GM13976 (cell line): ENCODE measurements around the gene PYGO1.

Experiments
- DNase-seq: peaks from one replicate; pipeline ENCODE4 v3.0.0; 2012; ENCODE audit warnings: low spot score
- in situ Hi-C: fragments of 300-500 bp; cut with MboI; formaldehyde crosslinking; loops from one replicate; pipeline ENCODE4 v1.12.0; 2022; ENCODE audit warnings: low sequenced_read_pairs, mixed read lengths, inconsistent platforms; ENCODE audit not compliant: unreplicated experiment
- TF ChIP-seq, protein P1 (sequence below): IDR thresholded peaks from 2 replicates; pipeline ENCODE4 v1.5.1; 2012; ENCODE audit warnings: borderline replicate concordance, mild to moderate bottlenecking; ENCODE audit not compliant: insufficient read depth; ENCODE audit errors: extremely low read depth, missing control alignments, control extremely low read depth

PYGO1 gene

DNA sequence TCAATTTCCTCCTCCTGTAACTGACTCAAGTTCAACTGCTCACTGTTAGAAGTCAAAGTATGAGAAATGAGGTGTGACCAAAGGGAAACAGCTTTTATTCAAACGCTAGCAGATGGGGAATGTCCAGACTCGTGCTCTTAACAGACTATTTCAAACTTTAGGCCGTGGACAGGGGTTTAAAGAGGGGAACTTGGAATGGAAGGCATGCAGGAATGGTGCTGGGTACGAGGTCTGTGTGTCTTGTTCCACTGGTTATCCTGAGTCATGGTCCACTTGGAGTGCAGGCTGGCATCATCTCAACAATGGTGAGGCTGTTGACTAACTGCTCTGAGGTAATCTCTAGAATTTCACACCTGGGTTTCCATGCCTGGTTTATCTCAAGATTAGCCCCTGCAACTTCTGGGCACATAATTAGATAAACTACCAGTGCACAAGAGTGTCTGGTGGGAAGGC lies 57.3 kb downstream of the PYGO1 start:
- TF ChIP-seq, protein P1, sequence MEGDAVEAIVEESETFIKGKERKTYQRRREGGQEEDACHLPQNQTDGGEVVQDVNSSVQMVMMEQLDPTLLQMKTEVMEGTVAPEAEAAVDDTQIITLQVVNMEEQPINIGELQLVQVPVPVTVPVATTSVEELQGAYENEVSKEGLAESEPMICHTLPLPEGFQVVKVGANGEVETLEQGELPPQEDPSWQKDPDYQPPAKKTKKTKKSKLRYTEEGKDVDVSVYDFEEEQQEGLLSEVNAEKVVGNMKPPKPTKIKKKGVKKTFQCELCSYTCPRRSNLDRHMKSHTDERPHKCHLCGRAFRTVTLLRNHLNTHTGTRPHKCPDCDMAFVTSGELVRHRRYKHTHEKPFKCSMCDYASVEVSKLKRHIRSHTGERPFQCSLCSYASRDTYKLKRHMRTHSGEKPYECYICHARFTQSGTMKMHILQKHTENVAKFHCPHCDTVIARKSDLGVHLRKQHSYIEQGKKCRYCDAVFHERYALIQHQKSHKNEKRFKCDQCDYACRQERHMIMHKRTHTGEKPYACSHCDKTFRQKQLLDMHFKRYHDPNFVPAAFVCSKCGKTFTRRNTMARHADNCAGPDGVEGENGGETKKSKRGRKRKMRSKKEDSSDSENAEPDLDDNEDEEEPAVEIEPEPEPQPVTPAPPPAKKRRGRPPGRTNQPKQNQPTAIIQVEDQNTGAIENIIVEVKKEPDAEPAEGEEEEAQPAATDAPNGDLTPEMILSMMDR = no peak
- in situ Hi-C loops = no loop called here
- no peak for DNase-seq

- DNase-seq = no peak
- TF ChIP-seq, protein P1 = no peak
- in situ Hi-C loops = no loop called here
Observed at GRCh38 chr15:55528812-55529211, 59.3 kb downstream of the PYGO1 start.

DNA sequence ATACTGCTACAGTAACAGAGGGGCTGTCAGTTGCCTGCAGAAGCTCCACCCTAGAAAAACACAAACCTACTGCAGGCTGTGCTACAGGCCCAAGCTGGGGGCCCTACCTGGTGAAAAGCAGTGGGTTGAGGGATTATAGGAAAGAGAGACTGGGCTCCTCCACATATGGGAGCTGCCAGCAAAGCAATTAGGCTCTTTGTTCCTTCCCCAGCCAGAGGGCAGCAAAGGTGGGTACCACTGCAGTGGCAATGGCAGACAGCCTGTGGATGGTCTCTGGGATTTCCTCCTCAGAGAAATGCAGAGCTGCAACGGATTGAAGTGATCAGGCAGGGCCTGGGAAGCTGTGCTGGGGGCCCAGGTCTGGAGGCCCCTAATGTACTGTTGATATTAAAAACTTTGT lies 61.0 kb downstream of the PYGO1 start:
- DNase-seq = no peak
- TF ChIP-seq, protein P1 = no peak
- in situ Hi-C loops = no loop called here

- TF ChIP-seq, protein P1 = peak; percentile 21
- DNase-seq = peak; percentile 45
- in situ Hi-C loops = no loop called here
Observed at GRCh38 chr15:55526559-55527036, 61.5 kb downstream of the PYGO1 start.

- DNase-seq = no peak
- TF ChIP-seq, protein P1 = no peak
- in situ Hi-C loops = no loop called here
Observed at GRCh38 chr15:55522742-55523450, 65.2 kb downstream of the PYGO1 start.

DNA sequence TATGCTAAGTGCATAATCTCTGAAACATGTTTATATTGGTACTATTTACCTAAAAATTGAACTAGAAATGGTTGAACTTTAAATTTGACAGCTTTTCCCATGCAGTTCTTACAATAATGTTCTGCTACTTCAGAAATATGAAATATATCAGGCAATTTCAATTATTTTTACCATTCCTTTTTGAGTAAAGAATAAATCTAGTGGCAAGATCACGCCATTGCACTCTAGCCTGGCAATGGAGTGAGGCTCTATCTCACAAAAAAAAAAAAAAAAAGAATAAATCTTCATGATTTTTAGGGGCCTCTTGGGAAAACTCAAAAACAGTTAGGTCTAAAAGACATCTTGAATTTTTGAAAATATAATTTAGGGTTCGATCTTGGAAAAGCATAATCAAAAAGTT lies 69.5 kb downstream of the PYGO1 start:
- TF ChIP-seq, protein P1 = no peak
- DNase-seq = no peak
- in situ Hi-C loops = no loop called here
